Muscle layer of colon (tissue), 2 donors: Measurements from ENCODE around the gene FCSK.
"Not testable (repeated sequence)": the region's sequence is repeated elsewhere in the genome, so short reads cannot be mapped to it uniquely, and the experiment has no call there.

Experiments used
- H3K27ac ChIP-seq: one replicate; pipeline ENCODE4 v1.7.0; 2013; ENCODE audit warnings: low read depth, mild to moderate bottlenecking, low read length, moderate library complexity
- H3K27me3 ChIP-seq, 2 donors: one replicate each; pipeline ENCODE4 v1.7.0; 2013; ENCODE audit warnings: low read length in 2 of 2, mild to moderate bottlenecking in 2 of 2; ENCODE audit not compliant: insufficient read depth in 2 of 2, control insufficient read depth in 1 of 2
- H3K36me3 ChIP-seq: one replicate; pipeline ENCODE4 v1.7.0; 2013; ENCODE audit warnings: mild to moderate bottlenecking, low read length; ENCODE audit not compliant: insufficient read depth
- H3K4me1 ChIP-seq: one replicate; pipeline ENCODE4 v1.7.0; 2013; ENCODE audit warnings: mild to moderate bottlenecking, low read length; ENCODE audit not compliant: insufficient read depth
- H3K4me3 ChIP-seq, 2 donors: one replicate each; pipeline ENCODE4 v1.7.0; 2013; ENCODE audit warnings: low read length in 2 of 2, low read depth in 1 of 2, mild to moderate bottlenecking in 1 of 2, moderate library complexity in 1 of 2
- H3K9ac ChIP-seq: one replicate; pipeline ENCODE4 v1.7.0; 2013; ENCODE audit warnings: low read length
- H3K9me3 ChIP-seq: one replicate; pipeline ENCODE4 v1.7.0; 2013; ENCODE audit warnings: mild to moderate bottlenecking, low read length
- donor health status: abdominal sarcoma.
- donor health status: Adenocarcinoma of cecum.

The FCSK gene

DNA sequence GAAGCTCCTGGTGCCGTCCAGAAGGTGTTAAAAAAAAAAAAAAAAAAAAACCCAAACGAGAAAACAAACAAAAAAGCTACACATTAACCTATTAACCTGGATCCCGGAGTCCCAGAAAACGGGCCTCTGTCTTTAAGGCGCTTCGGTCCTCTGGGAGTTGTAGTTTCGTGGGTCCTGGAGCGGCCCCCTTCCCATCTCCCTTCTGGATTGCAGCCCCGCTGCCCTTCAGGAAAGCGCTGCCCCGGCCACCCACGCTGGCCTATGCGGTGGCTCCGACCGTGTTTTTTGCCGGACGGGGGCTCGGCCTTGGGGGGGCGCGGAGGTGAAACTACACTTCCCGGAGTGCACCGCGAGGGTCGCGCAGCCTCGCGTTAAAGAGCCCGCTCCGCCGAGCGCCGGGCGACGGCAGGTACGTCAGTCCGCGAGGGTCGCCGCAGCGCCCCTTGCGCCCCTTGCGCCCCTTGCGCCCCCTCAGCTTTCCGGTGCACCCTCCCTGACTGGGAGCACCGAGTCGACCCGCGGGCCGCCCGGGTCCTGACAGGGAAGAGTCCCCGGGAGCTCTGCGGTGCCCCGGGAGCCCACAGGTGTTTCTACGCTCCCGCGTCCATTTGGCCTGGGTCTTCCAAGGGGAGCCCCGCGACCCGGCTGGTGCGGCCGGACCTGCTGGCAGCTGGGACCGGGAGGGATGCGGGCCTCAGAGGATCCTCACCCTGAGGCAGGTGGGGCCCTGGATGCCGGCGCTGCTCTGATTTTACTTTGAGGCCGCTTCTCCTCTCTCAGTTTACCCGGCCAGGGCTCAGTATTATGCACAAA, at the start of gene FCSK:
FCSK (plus strand) TSS at position 374 of the 813 bp plus-strand sequence. CDS start 8,596 bp downstream, outside the sequence.
- peaks cover 4% of the 10 kb centered on the region for H3K4me1 ChIP-seq
- peak within 1 kb of the TSS; percentile 47 for H3K9ac ChIP-seq
- no peaks in the 10 kb centered on the region for H3K36me3 ChIP-seq
- H3K27ac ChIP-seq: peak within 1 kb of the TSS; percentile 94
- H3K9me3 ChIP-seq: no peaks in the 10 kb centered on the region
- no peaks in the 10 kb centered on the region for H3K27me3 ChIP-seq
- peak within 1 kb of the TSS; percentile 74 to 99 for H3K4me3 ChIP-seq

GRCh38 chr16:70406104-70406503, 48.3 kb upstream of the FCSK start:
- not testable (repeated sequence) for H3K27ac ChIP-seq, H3K27me3 ChIP-seq, H3K9ac ChIP-seq, H3K4me3 ChIP-seq, H3K9me3 ChIP-seq, H3K36me3 ChIP-seq, H3K4me1 ChIP-seq

DNA sequence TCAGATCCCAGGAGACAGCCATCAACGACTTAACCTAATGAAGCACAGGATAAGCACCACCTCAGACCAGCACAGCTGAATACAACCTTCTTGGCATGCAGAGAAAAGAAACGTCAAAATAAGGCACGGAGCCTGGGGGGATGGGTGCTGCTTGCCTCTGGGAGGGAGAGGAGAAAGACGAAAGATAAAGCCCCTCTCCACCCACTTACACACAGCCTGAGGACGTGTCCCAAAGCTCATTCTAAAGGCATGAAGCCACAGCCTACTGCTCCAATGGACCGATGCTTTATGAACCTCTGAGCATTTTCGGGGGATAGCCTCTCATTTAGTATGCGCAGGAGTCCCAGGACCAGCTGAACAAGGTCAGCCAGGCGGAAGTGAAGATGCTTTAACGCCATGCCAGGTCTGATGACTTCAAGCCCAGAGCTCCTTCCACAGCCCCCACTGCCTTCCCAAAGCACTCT, 46.6 kb upstream of the FCSK start:
- no peaks in the 10 kb centered on the region for H3K9me3 ChIP-seq
- no peaks in the 10 kb centered on the region for H3K4me1 ChIP-seq
- no peaks in the 10 kb centered on the region for H3K36me3 ChIP-seq
- no peaks in the 10 kb centered on the region for H3K27me3 ChIP-seq
- no peak overlapping the region for H3K9ac ChIP-seq
- no peak overlapping the region for H3K27ac ChIP-seq
- no peak overlapping the region for H3K4me3 ChIP-seq

- Histone ChIP-seq H3K9me3 (no peaks in the 10 kb centered on the region), H3K36me3 (no peaks in the 10 kb centered on the region)
These were observed 43.7 kb upstream of the FCSK start for GRCh38 chr16:70410734-70411133.

GRCh38 chr16:70412385-70412784, 42.0 kb upstream of the FCSK start:
- Histone ChIP-seq H3K27me3 (no peaks in the 10 kb centered on the region), H3K4me1 (no peaks in the 10 kb centered on the region), H3K27ac (no peak overlapping the region), H3K9me3 (no peaks in the 10 kb centered on the region), H3K4me3 (no peak overlapping the region), H3K36me3 (no peaks in the 10 kb centered on the region), H3K9ac (no peak overlapping the region)

More at GRCh38 chr16:70410734-70411133, 43.7 kb upstream of the FCSK start:
- H3K27ac ChIP-seq: no peak overlapping the region
- H3K9ac ChIP-seq: no peak overlapping the region
- no peaks in the 10 kb centered on the region for H3K27me3 ChIP-seq
- H3K4me3 ChIP-seq: no peak overlapping the region
- H3K4me1 ChIP-seq: no peaks in the 10 kb centered on the region

GRCh38 chr16:70413572-70413971, 40.8 kb upstream of the FCSK start:
- not testable (repeated sequence) for H3K4me3 ChIP-seq, H3K4me1 ChIP-seq, H3K36me3 ChIP-seq, H3K27me3 ChIP-seq, H3K27ac ChIP-seq, H3K9me3 ChIP-seq, H3K9ac ChIP-seq

GRCh38 chr16:70416748-70417616, 37.4 kb upstream of the FCSK start:
- H3K4me1 ChIP-seq: peaks cover 3% of the 10 kb centered on the region
- H3K4me3 ChIP-seq: no peak overlapping the region
- H3K27ac ChIP-seq: no peak overlapping the region
- no peaks in the 10 kb centered on the region for H3K36me3 ChIP-seq
- no peaks in the 10 kb centered on the region for H3K9me3 ChIP-seq
- no peaks in the 10 kb centered on the region for H3K27me3 ChIP-seq
- H3K9ac ChIP-seq: no peak overlapping the region

DNA sequence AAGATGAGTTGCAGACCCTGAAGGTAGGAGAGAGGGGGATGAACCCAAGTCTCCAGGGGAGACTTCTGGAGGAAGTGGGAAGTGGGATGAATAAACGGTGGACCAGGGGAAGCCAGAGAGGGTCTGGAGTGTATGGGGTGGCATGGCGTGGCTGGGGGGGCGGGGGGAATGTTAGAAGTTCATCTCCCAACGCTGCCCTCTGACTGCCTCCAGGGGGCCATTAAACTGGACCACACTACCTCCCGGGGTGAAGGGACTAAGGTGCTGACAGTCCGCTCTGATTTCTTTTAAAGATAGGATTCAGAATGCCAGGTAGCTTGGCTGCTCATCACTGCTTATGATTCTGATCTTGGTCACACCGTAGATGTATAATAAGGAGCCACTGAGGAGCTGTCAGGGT, 36.7 kb upstream of the FCSK start:
- Histone ChIP-seq H3K9me3 (no peaks in the 10 kb centered on the region), H3K4me1 (peaks cover 3% of the 10 kb centered on the region), H3K4me3 (no peak overlapping the region), H3K36me3 (no peaks in the 10 kb centered on the region), H3K27ac (no peak overlapping the region), H3K27me3 (no peaks in the 10 kb centered on the region), H3K9ac (no peak overlapping the region)

- Histone ChIP-seq H3K9ac (no peak overlapping the region), H3K9me3 (no peaks in the 10 kb centered on the region), H3K27me3 (no peaks in the 10 kb centered on the region), H3K27ac (no peak overlapping the region), H3K4me1 (peaks cover 3% of the 10 kb centered on the region), H3K4me3 (no peak overlapping the region), H3K36me3 (no peaks in the 10 kb centered on the region)
These were observed 36.0 kb upstream of the FCSK start for GRCh38 chr16:70418274-70418992.

GRCh38 chr16:70418993-70419318, 35.4 kb upstream of the FCSK start:
- H3K27ac ChIP-seq: no peak overlapping the region
- no peaks in the 10 kb centered on the region for H3K9me3 ChIP-seq
- H3K4me3 ChIP-seq: no peak overlapping the region
- no peaks in the 10 kb centered on the region for H3K36me3 ChIP-seq
- no peak overlapping the region for H3K9ac ChIP-seq
- H3K27me3 ChIP-seq: no peaks in the 10 kb centered on the region
- H3K4me1 ChIP-seq: peaks cover 3% of the 10 kb centered on the region
